H1 (cell line): ENCODE measurements around the gene GLDC. TPM values are rescaled to one million over a fixed set of nuclear protein-coding genes. Genes with fewer than 3 reads are reported as not detected.

Experiments
- CTCF ChIA-PET: fragments of 300-600 bp; sonication (Branson Sonifier 250); formaldehyde crosslinking; loops from one replicate; lab custom pipeline; 2021; ENCODE audit not compliant: partially characterized antibody; lab: Charles Lee
- POLR2A ChIA-PET: fragments of 300-600 bp; sonication (Branson Sonifier 250); formaldehyde crosslinking; loops from one replicate; lab custom pipeline; 2021; ENCODE audit warnings: inconsistent platforms; ENCODE audit not compliant: partially characterized antibody; lab: Charles Lee
- DNase-seq, 2 experiments: peaks; one replicate each; pipeline versions ENCODE4 v3.0.0 to v3.0.0-alpha.2; 2010 to 2022; ENCODE audit warnings: low spot score in 2 of 2, low read depth in 1 of 2, mixed read lengths in 1 of 2
- FAIRE-seq: peaks from 2 replicates; lab custom pipeline; 2011; peaks lifted over from hg19 to GRCh38; lab: Jason Lieb, UNC
- H2AFZ ChIP-seq: 2 replicates; pipeline ENCODE4 v1.8.1; 2012; ENCODE audit warnings: low read length, inconsistent platforms
- H2AK5ac ChIP-seq: 2 replicates; pipeline ENCODE4 v1.6.1; 2013; ENCODE audit warnings: low read depth, low read length
- H2BK120ac ChIP-seq: replicated peaks from 2 replicates; pipeline ENCODE3; 2013; ENCODE audit warnings: low read depth, low read length, inconsistent platforms
- H2BK12ac ChIP-seq: 2 replicates; pipeline ENCODE4 v1.6.1; 2013; ENCODE audit warnings: low read depth, low read length
- H2BK15ac ChIP-seq: 2 replicates; pipeline ENCODE4 v1.6.1; 2013; ENCODE audit warnings: low read length
- H2BK20ac ChIP-seq: 2 replicates; pipeline ENCODE4 v1.6.1; 2013; ENCODE audit warnings: low read length
- H2BK5ac ChIP-seq: 2 replicates; pipeline ENCODE4 v1.6.1; 2013; ENCODE audit warnings: low read depth, low read length
- H3K14ac ChIP-seq: 2 replicates; pipeline ENCODE4 v1.6.1; 2013; ENCODE audit warnings: inconsistent platforms; ENCODE audit not compliant: insufficient read length
- H3K18ac ChIP-seq: 2 replicates; pipeline ENCODE4 v1.6.1; 2013; ENCODE audit warnings: low read length; ENCODE audit errors: extremely low read depth
- H3K23ac ChIP-seq: 2 replicates; pipeline ENCODE4 v1.6.1; 2013; ENCODE audit warnings: inconsistent platforms; ENCODE audit not compliant: insufficient read length
- H3K23me2 ChIP-seq: 2 replicates; pipeline ENCODE4 v1.6.1; 2013; ENCODE audit warnings: low read depth, low read length
- H3K27ac ChIP-seq: 2 replicates; pipeline ENCODE4 v1.6.1; 2011; ENCODE audit warnings: low read depth, low read length, inconsistent platforms
- H3K27me3 ChIP-seq, 4 experiments: replicated peaks in 1 of 4; 1 replicate in 1 of 4; 2 replicates in 3 of 4; pipeline versions ENCODE4 v1.6.1 to v1.8.1; 2011 to 2013; ENCODE audit warnings: low read length in 3 of 4, mild to moderate bottlenecking in 3 of 4, inconsistent platforms in 2 of 4, mixed read lengths in 2 of 4, moderate library complexity in 1 of 4; ENCODE audit not compliant: control insufficient read depth in 3 of 4, insufficient read depth in 3 of 4; ENCODE audit errors: extremely low read depth in 1 of 4
- H3K36me3 ChIP-seq, 4 experiments: 2 replicates each; pipeline versions ENCODE4 v1.6.1 to v1.8.1; 2011 to 2013; ENCODE audit warnings: mild to moderate bottlenecking in 4 of 4, low read length in 3 of 4, moderate library complexity in 2 of 4, control low read depth in 1 of 4, inconsistent platforms in 1 of 4; ENCODE audit not compliant: insufficient read depth in 4 of 4, control insufficient read depth in 2 of 4
- H3K4ac ChIP-seq: replicated peaks from 2 replicates; pipeline ENCODE3; 2013; ENCODE audit warnings: low read length, low read depth, mixed read lengths, inconsistent platforms; ENCODE audit not compliant: insufficient read length
- H3K4me1 ChIP-seq, 4 experiments: replicated peaks in 1 of 4; 1 replicate in 1 of 4; 2 replicates in 3 of 4; pipeline versions ENCODE4 v1.6.1 to v1.8.1; 2011 to 2013; ENCODE audit warnings: low read length in 3 of 4, inconsistent platforms in 2 of 4, mixed read lengths in 1 of 4; ENCODE audit not compliant: insufficient read depth in 4 of 4, control insufficient read depth in 3 of 4
- H3K4me2 ChIP-seq, 2 experiments: 2 replicates each; pipeline versions ENCODE4 v1.6.1 to v1.8.1; 2011 to 2013; ENCODE audit warnings: low read depth in 2 of 2, low read length in 2 of 2, control low read depth in 1 of 2, inconsistent platforms in 1 of 2, mild to moderate bottlenecking in 1 of 2; ENCODE audit not compliant: insufficient read depth in 1 of 2
- H3K4me3 ChIP-seq, 4 experiments: fragments of 200-600, 300-600 bp in 1 of 4; sonication (generic), shearing (Covaris generic), sonication (Bioruptor Twin) in 1 of 4; 2 replicates each; pipeline versions ENCODE4 v1.5.1 to v1.8.1; 2011 to 2016; ENCODE audit warnings: low read length in 4 of 4, low read depth in 3 of 4, control low read depth in 2 of 4, inconsistent platforms in 2 of 4, mild to moderate bottlenecking in 2 of 4, mixed read lengths in 1 of 4, moderate library complexity in 1 of 4; ENCODE audit not compliant: insufficient read depth in 2 of 4; ENCODE audit errors: extremely low read depth in 1 of 4
- H3K56ac ChIP-seq: replicated peaks from 2 replicates; pipeline ENCODE3; 2013; ENCODE audit warnings: low read depth, mild to moderate bottlenecking, mixed read lengths, low read length, inconsistent platforms; ENCODE audit not compliant: insufficient read length
- H3K79me1 ChIP-seq: 2 replicates; pipeline ENCODE4 v1.6.1; 2013; ENCODE audit warnings: low read depth, low read length, control low read depth
- H3K79me2 ChIP-seq, 2 experiments: 2 replicates each; pipeline versions ENCODE4 v1.6.1 to v1.8.1; 2012 to 2013; ENCODE audit warnings: low read length in 2 of 2, mild to moderate bottlenecking in 2 of 2, inconsistent platforms in 1 of 2; ENCODE audit not compliant: insufficient read depth in 2 of 2, control insufficient read depth in 1 of 2
- H3K9ac ChIP-seq, 4 experiments: replicated peaks in 1 of 4; 1 replicate in 1 of 4; 2 replicates in 3 of 4; pipeline versions ENCODE4 v1.6.1 to v1.8.1; 2011 to 2013; ENCODE audit warnings: low read depth in 3 of 4, low read length in 3 of 4, control low read depth in 2 of 4, mild to moderate bottlenecking in 2 of 4, moderate library complexity in 2 of 4, inconsistent platforms in 1 of 4; ENCODE audit errors: extremely low read depth in 1 of 4
- H3K9me3 ChIP-seq, 2 experiments: 2 replicates each; pipeline versions ENCODE4 v1.6.1 to v1.8.1; 2012 to 2013; ENCODE audit warnings: mild to moderate bottlenecking in 2 of 2, moderate library complexity in 2 of 2, control low read depth in 1 of 2, inconsistent platforms in 1 of 2, low read depth in 1 of 2, low read length in 1 of 2, mixed read lengths in 1 of 2; ENCODE audit not compliant: insufficient read depth in 2 of 2
- H4K20me1 ChIP-seq, 2 experiments: replicated peaks in 1 of 2; 2 replicates each; pipeline versions ENCODE3 to v1.8.1; 2011 to 2013; ENCODE audit warnings: inconsistent platforms in 2 of 2, low read length in 2 of 2, mild to moderate bottlenecking in 1 of 2; ENCODE audit not compliant: insufficient read depth in 2 of 2, control insufficient read depth in 1 of 2
- H4K5ac ChIP-seq: 2 replicates; pipeline ENCODE4 v1.6.1; 2013; ENCODE audit warnings: low read length, low read depth, mixed read lengths, inconsistent platforms; ENCODE audit not compliant: insufficient read length
- H4K8ac ChIP-seq: 2 replicates; pipeline ENCODE4 v1.8.0; 2013; ENCODE audit warnings: mild to moderate bottlenecking, moderate library complexity, low read length, inconsistent platforms; ENCODE audit not compliant: insufficient read depth; ENCODE audit errors: extremely low read depth
- H4K91ac ChIP-seq: replicated peaks from 2 replicates; pipeline ENCODE3; 2013; ENCODE audit warnings: low read length, mixed read lengths, inconsistent platforms; ENCODE audit not compliant: insufficient read length
- PHF8 ChIP-seq: fragments of 200-600 bp; sonication (generic); conservative IDR thresholded peaks from 2 replicates; pipeline ENCODE4 v1.7.1; 2012; ENCODE audit warnings: low read depth, mild to moderate bottlenecking, inconsistent platforms, low read length, moderate library complexity
- SIRT6 ChIP-seq: IDR thresholded peaks from one replicate; pipeline ENCODE4 v1.7.1; 2012; ENCODE audit warnings: low read length, inconsistent platforms
- SP2 ChIP-seq: IDR thresholded peaks from 2 replicates; pipeline ENCODE4 v1.6.1; 2012; ENCODE audit warnings: mild to moderate bottlenecking, low read length, inconsistent platforms
- SUZ12 ChIP-seq: fragments of 200-600 bp; sonication (generic); IDR thresholded peaks from 2 replicates; pipeline ENCODE4 v1.6.1; 2012; ENCODE audit warnings: mild to moderate bottlenecking, inconsistent platforms, low read length, moderate library complexity, mixed read lengths
- TAF1 ChIP-seq: IDR thresholded peaks from 2 replicates; pipeline ENCODE4 v1.6.1; 2011; ENCODE audit warnings: mild to moderate bottlenecking, low read depth, low read length
- TEAD4 ChIP-seq: IDR thresholded peaks from 2 replicates; pipeline ENCODE4 v1.6.1; 2012; ENCODE audit warnings: low read depth, low read length, inconsistent platforms, mixed read lengths
- WGBS, 2 experiments: shearing (Covaris generic) in 1 of 2; methylation state at CpG; one replicate each; pipeline versions ENCODE4 v1.1.6 to v1.1.7; 2013 to 2015; ENCODE audit warnings: low lambda C conversion rate in 2 of 2, mixed read lengths in 2 of 2, inconsistent platforms in 1 of 2, low coverage in 1 of 2, missing lambda C conversion rate in 1 of 2; ENCODE audit not compliant: insufficient replicate concordance in 2 of 2, insufficient coverage in 1 of 2, insufficient read length in 1 of 2; ENCODE audit errors: extremely low coverage in 1 of 2, missing lambda C conversion rate in 1 of 2; 5-methylcytosine and 5-hydroxymethylcytosine counted together
- polyA plus RNA-seq, 7 experiments: library from polyadenylated mRNA; depleted of rRNA in 3 of 7; stranded (reverse) in 5 of 7; unstranded in 2 of 7; fragments of >200 nt in 5 of 7; fragments of 200-250 nt in 2 of 7; gene quantifications; 1 replicate in 5 of 7; 2 replicates in 1 of 7; 4 replicates in 1 of 7; pipeline versions ENCODE4 v1.2.1 to v1.2.3, GENCODE V29; 2011 to 2013; ENCODE audit warnings: missing spikeins in 2 of 7, mixed read lengths in 2 of 7
- total RNA-seq: library from RNA; stranded (reverse); fragmentation: NEBNext Ultra II Directional; extraction: Animal tissue kit (Norgen Biotek cat#: 25700); gene quantifications from 2 replicates; pipeline ENCODE4 v1.2.1, GENCODE V29; 2021

GLDC gene
- total and polyA plus RNA-seq, 2 of the 8 experiments (the other 6 are each of a cell fraction or from before 2014, with no cell fraction given) = 48.8 to 101 TPM

DNA sequence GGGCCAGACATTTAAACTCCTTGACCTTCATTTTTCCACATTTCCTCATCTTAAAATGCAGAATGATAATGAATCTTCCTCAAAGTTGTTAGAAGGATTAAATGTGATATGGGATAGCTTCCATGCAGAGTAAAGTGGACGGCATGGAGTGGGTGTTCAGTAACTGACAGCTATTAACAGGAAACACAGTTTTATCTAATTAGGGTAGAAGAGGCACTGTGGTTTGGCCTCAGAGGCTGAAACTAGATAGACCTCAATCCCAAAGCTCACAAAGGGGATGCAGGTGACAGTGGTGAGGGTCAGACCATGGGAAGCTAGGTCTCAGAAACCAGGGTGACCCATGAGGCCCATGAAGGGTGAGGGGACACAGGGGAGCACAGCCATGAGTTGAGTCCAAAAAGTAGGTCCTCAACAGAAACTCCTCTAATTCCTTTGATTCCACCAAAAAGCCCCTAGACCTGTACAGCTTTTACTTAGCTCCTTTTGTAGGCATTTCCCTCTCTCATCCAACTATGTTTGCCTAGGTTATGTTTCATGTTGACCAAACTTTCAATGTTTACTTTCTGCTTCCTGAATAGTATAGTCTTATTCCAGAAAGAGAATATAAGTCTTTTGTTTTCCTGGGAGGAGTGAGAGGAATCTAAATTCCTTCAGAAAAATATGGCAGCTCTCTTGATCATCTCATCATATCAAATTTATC lies 27.9 kb upstream of the GLDC start:
- H3K4me2 ChIP-seq = no peak overlapping the region
- no peak overlapping the region for H3K18ac ChIP-seq
- no peak overlapping the region for H3K4me3 ChIP-seq
- no peak overlapping the region for H2AFZ ChIP-seq
- POLR2A ChIA-PET = interaction anchor here (1.2 kb wide), 1 partner anchor 11 kb away, joined by 3 read pairs; no protein-coding TSS in a partner anchor
- H3K23ac ChIP-seq = no peak overlapping the region
- H3K36me3 ChIP-seq = peaks cover 0 to 4% (median 0%) of the 10 kb centered on the region in 4 experiments; a peak in 1 of 8 replicates
- no peaks in the 10 kb centered on the region for H4K20me1 ChIP-seq
- H2AK5ac ChIP-seq = no peak overlapping the region
- H3K27ac ChIP-seq = no peak overlapping the region
- CTCF ChIA-PET = interaction anchor here (0.9 to 1.5 kb wide), 2 partner anchors 8 to 16 kb away, joined by 3 read pairs; no protein-coding TSS in a partner anchor
- no peak overlapping the region for H2BK20ac ChIP-seq
- H2BK120ac ChIP-seq = no peak overlapping the region
- 84% methylated on average over 1 of the region's 1 CpG; no CpG with 5 or more reads in 1 of the 2 experiments for whole genome bisulfite sequencing, 2 experiments
- no peak overlapping the region for H4K8ac ChIP-seq
- no peak overlapping the region for H3K14ac ChIP-seq
- no peaks in the 10 kb centered on the region for H3K9me3 ChIP-seq
- H2BK5ac ChIP-seq = no peak overlapping the region
- no peak overlapping the region for H3K9ac ChIP-seq
- no peak overlapping the region for H2BK15ac ChIP-seq
- FAIRE-seq = no peak
- H2BK12ac ChIP-seq = no peak overlapping the region
- H3K4me1 ChIP-seq = no peaks in the 10 kb centered on the region
- no peak for DNase-seq
- no peak overlapping the region for H4K91ac ChIP-seq
- TF ChIP-seq SUZ12 (no peak), TEAD4 (no peak), SP2 (no peak), TAF1 (no peak), SIRT6 (no peak), PHF8 (no peak)
- TF ChIP-seq, all 59 proteins: peak for 0
- Histone ChIP-seq H4K5ac (no peak overlapping the region), H3K56ac (no peak overlapping the region), H3K23me2 (no peaks in the 10 kb centered on the region), H3K27me3 (no peaks in the 10 kb centered on the region), H3K79me2 (no peaks in the 10 kb centered on the region), H3K79me1 (no peaks in the 10 kb centered on the region), H3K4ac (no peak overlapping the region)
